ENCODE results near the gene NFE2L2.
"Not testable (repeated sequence)": the region's sequence is repeated elsewhere in the genome, so short reads cannot be mapped to it uniquely, and the experiment has no call there.

Gene NFE2L2

DNA sequence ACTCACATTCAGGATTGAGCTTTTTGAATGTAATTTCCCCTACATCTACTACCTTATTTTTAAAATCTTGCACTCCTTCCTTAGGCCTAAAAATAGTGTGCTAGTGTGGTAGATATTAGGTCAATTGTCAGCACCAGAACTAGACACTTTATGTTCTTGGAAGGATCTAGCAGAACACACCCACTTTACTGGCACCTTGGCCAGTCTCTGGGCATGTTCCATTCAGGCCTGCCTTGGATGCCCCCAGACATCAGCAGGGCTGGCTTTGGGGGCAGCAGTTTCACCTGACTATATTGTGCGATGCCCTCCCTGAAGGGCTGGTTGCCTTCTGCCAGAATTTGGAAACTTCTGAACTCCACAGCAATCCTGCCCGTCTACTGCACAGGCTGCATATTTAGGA lies 15.3 kb upstream of the NFE2L2 start:
- DNase-seq (ENCODE audit: low read depth): no peak

DNA sequence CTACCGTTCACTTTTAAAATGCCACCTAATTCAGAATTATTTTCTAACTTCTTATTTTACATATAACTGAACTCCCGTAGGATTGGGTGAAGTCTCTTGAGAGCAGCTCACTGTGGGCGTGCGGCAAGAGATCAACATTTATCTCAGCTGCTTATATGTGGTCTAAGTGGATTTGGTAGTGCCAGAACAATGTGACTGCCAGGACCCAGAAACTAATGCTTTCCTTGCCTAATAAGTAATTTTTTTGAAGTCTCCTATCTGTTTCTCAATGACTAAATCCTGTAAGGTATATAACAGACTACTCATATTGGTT lies 11.2 kb upstream of the NFE2L2 start:
- no peak for DNase-seq (ENCODE audit: low read depth)

DNA sequence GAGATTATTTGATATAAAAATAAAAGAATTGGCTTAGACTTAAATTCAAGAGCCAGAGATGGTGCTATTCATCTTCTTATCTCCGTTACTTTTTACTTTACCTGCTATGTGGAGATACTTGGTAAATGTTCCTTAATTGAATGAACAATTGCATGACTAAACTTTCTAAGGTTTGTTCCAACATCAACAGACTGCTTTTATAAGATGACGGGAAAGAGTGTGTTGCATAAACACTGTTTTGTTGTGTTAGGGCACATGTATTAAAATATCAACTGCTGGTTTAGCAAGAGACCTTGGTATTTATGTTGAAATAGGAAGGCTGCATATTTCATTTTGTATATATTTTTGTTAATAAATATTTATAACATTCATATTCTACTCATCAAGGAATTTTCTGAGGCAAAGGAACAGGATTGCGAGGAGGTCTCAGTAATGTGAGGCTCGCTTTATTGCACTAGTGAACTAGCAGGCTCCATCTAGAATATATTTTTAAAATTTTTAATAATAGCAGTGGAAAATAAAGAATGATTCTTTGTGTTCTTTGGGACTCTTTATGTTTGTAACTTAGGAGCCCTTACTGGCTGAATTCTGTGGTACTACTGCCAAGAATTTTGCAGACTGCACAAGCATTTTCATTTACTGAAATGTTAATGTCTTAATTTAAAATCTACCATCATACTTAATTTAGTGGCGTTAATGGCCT lies 10.7 kb upstream of the NFE2L2 start:
- DNase-seq (ENCODE audit: low read depth): no peak

DNA sequence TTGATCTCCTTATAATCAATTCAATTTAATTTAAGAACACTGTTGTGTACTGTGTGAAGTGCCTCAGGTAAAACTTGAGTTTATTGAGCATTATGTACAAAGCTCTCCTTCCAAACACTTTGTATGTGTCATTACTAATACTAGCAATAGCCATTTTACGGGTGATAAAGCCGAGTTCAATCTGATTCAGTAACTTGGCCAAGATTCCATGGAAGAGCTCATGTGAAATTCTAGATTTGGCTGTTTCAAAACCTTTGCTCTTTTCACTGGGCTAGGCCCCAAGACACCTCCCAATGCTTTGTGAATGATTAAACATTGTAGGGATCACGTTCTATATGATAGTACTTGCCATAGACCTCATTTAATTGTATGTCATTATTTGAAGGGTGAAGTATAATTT lies 8.9 kb upstream of the NFE2L2 start:
- no peak for DNase-seq (ENCODE audit: low read depth)

DNA sequence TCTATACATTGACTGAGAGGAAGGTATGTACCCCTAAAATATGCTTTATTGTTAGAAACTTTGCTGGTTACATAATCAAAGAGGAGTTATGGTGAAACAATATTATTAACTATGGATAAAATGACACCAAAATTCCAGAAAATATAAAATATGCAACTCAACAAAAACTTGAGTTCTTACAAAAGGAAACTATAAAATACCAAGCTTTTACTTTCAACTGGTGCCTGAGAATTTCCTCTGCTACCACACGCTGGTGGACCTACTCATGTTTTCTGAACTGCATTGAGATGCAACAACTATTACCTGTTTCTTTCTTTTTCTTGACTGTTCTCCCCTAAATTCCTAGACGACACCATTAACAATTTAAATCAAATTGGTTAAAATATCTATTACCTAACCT lies 8.2 kb upstream of the NFE2L2 start:
- no peak for DNase-seq (ENCODE audit: low read depth)

DNA sequence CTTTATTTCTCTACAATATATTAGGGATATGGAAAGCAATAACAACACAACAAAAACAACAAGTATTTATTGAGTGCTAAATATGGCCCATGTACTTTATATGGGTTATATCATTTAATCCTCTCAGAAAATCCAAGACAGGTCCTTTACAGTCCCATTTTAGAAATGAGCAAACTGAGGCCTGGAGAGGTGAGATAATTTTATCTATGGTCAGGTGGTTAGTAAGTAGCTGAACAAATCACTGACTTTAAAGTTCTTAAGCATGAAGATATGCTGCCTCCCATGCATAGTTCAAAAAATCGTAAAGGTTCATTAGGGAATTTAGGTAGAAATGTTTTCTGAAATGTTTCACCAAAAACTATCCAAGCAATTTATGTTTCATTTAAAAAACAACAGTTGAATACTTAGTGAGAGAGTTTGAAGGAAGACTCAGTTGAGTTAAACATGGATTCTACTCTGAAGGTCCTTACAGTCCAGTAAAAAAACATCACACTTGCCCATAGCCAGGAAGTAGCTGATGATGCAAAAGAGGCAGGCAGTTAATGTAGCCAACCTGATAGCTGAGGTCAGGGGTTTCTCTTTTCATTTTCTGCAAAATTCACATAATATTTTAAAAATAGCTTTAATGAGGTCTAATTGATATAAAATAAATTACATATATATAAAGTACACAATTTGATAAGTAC lies 7.6 kb upstream of the NFE2L2 start:
- DNase-seq (ENCODE audit: low read depth): no peak

DNA sequence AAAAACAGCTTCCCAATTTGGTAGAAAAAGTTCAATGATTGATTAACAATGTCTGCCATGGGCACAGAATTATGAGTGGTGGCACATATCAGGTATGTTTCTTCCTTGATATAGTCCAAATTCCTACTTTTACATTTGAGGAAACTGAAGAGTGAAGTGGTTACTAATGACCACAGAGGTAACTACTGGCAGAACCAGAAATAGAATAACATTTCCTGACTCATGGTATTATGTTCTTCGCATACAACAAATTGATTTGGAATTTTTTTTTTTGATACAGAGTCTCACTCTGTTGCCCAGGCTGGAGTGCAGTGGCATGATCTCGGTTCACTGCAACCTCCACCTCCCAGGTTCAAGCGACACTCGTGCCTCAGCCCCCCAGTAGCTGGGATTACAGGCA lies 6.0 kb upstream of the NFE2L2 start:
- no peak for DNase-seq (ENCODE audit: low read depth)

DNA sequence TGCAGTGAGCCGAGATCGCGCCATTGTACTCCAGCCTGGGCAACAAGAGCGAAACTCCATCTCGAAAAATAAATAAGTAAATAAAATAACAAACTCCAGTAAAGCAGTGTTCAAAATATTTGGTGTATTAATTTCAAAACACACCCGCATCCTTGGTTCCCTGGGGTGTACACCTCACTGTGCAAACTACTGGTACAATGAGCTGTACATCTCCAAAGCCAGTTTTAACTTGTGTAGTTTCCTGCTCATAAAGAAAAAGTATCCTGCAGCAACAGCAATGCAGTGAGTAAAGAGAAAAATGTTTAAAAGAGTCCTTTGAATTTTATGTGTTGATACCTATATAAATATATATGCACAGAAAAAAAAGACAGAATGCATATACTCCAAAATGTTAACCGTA lies 4.4 kb upstream of the NFE2L2 start:
- no peak for DNase-seq (ENCODE audit: low read depth)

DNA sequence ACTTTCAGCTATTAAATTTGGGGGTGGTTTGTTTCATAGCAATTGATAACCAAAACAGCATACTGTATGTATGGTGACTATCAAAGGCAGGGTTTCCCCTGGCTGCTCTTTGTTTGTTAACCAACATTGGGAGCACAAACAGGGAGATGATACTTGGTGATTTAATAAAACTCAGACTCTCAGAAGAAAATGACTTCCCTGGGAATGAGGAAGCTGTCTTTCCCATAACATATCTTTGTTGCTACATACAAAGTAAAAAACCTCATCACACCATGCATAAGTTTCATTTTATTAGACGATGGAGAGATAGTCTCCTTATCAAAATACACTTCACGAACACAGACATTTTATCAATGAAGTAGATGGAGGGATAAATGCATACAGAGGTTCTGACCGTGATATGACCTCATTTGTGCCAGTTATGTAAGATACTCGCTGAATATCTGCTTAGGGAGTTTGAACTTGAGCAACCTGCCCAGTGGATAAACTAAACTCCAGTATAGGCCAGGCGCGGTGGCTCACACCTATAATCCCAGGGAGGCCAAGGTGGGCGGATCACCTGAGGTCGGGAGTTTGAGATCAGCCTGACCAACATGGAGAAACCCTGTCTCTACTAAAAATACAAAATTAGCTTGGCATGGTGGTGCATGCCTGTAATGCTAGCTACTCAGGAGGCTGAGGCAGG lies 3.8 kb upstream of the NFE2L2 start:
- DNase-seq (ENCODE audit: low read depth): no peak

DNA sequence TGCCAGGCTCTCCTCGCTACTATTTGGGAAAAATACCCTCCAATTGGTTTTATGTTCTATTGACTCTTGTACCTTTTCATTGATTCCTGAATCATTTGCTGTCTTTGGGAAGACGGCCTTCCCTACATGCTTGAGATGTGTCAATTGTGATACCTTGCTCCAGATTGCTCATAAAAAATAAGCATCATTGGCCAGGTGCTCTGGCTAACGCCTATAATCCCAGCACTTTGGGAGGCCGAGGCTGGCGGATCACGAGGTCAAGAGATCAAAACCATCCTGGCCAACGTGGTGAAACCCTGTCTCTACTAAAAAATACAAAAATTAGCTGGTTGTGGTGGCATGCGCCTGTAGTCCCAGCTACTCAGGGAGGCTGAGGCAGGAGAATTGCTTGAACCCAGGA lies 2.4 kb upstream of the NFE2L2 start:
- not testable (repeated sequence) for DNase-seq (ENCODE audit: low read depth)

DNA sequence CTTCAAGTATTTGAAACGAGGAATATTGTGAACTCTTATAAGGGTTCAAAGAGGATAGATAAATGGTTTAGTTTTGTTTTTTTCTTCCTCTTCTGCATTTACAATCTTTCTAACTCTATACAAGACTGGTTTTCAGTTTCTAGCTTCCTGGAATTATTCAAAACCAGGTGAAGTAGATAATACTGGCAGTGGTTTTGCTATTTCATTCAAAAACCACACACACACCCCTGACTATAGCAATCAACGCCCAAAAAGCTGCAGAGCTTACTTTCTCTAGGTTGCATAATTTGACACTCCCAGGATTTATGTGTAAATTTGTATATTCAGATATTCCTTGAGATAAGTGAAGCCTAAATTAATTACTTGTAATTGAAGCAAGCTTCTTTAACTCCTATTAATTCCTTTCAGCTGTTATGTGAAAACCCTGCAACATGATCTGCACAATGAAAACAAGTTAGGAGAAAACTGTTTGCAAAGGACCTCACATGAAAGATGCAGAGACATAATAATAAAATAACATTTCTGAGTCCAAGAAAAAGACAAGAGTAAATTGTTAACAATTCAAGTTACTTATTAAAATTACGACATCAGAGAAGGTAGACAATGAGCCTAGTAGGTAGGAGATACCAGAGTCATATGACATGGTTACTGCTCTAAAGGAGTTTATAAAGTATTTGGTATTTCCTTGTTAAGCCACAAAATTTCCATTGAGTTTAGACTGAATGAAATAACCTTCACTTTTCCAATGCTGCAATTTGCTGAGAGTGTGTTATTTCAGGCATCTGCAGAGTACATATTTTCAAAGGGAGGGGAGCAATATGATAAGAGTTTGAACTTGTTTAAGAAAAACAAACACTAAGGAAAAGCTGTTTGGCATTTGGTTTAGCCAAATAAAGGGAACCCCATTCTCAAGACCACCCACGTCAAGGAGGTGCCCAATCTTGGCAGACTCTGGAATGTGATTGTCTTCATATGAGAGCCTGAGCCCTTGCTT lies 1.6 kb upstream of the NFE2L2 start:
- no peak for DNase-seq (ENCODE audit: low read depth)

DNA sequence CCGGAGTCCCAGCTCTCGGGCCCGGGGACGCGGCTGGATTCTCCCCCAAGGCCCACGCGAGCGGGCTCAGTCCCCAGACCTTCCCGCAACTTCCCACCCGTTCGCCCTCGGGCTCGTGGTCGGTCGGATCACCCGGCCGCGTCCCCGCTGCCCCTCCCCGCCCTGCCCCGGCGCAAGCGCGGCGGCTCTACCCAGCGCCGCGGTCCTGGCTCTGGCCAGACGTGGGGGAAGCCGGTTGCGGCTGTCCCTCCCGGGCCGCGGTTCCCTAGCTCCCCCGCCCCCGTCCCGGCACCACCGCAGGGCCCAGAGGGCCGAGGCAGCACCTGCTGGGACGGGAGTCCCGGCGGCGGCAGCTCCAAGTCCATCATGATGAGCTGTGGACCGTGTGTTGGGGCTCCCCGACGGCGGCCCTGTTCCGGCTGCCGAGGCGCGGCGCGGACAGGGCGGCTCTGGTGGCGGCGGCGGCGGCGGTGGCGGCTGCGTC lies 276 bp downstream of the NFE2L2 start:
- DNase-seq (ENCODE audit: low read depth): peak; percentile 36

DNA sequence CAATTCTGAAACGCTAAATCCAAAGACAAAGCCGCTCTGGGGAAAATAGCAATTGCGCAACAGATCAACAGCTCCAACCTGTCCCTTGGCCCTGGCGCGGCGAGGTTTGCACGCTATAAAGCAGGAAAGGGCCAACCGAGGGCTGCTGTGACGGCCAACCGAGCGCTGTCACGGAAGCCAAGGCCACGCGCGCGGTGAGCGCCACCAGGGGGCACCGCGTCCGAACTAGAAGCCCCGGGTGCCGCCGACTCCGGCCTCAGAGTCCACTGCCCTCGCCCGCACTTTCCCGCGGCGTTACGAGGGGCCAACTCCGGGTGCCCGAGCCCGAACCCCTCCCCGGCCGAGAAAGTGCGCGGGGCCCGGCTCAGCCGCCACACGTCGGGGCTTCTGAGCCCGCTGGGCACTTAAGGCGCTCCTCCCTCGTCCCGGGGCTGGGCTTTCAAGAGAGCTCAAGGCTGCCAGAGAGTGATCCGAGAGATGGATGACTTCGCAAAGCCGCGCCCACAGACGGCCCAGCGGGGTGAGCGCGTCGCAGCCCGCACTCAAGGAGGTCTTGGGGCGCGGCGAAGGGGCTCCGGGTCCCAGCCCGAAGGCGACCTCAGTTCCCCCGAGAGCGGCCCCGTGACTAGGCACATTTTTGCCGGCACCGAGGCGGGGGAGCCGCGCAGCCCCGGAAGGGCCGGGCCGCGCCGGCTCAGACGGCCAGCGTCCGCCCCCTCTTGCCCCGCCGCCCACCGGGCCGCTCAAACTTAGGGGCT lies 897 bp downstream of the NFE2L2 start:
- peak; percentile 79 for DNase-seq (ENCODE audit: low read depth)

DNA sequence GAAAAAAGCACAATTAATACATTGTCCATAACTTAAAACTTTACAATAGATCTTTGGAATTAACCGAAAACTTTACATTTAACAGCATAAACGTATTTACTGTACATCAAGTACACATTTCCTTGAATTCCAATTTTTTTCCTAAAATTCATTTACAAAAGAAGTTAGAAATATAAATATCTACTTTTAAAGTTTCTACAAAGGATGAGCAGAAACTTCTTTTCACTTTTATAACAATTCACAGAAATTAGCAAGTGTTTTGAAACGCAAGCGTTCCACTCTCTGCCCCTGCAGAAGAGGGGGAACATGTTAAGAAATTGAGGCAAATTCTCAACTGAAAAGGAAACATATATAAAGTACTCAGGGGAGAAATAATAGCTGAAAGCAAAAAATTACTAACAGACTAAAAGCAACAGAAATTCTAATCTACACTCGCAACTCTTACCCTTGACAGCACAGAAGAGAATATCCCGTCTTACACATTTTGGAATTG lies 1.5 kb downstream of the NFE2L2 start:
- DNase-seq (ENCODE audit: low read depth): no peak

DNA sequence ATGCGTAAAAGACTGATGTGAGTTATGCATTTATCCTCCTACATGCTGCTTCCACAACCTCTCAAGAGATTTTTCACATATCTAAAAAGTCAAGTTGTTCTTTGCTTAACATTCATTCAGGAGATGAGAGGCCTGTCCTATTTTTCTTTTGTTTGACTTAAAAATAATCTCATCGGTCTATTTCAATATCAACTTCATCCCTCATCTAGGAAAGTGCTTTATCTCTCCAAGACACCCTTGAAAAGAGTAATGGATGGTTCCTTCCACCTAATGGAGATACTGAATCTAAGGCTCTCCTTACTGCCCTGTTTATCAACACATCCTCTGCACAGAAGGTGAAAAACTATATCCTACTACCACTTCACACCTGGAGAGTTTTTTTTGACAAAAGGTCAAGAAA lies 2.4 kb downstream of the NFE2L2 start:
- no peak for DNase-seq (ENCODE audit: low read depth)

DNA sequence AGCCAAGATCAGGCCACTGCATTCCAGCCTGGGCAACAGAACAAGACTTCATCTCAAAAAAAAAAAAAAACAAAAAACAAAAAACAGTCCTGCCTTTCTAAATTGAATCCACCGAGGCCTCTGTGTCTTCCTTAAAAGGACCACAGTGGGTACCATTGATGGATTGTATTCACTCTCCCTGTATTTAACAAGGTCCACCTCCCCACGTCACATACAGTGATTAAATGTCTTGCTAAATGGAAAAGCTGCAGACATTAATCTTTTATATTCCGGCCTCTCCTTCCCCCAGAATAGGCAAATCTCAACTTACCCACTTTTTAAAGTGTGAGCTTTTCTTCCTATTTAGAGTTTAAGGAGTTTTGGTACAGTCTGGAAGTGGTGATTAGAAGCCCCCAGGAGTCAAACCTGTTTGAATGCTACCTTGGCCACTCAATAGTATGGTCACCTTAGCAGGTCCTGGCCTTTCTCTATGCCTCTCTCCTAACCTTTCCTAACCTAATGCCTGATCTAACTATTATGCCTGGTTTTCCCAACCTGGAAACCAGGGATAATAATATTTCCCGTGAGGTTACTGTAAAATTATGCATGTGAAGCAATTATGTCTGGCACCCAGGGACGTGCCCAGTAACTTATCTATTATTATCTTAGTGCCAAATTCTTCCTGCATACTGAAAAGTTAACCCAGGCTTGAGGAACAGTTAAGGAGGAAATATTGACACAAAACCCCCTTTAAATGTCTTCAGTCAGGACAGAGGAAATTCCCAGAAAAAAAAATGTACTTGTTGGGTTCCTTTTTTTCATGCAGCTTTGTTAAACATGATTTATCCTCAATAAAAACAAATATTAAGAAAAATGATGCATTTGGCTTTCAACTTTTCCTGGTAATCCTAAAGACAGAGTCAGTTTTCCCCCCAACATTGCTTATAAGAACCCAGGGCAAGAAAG lies 3.1 kb downstream of the NFE2L2 start:
- no peak for DNase-seq (ENCODE audit: low read depth)

DNA sequence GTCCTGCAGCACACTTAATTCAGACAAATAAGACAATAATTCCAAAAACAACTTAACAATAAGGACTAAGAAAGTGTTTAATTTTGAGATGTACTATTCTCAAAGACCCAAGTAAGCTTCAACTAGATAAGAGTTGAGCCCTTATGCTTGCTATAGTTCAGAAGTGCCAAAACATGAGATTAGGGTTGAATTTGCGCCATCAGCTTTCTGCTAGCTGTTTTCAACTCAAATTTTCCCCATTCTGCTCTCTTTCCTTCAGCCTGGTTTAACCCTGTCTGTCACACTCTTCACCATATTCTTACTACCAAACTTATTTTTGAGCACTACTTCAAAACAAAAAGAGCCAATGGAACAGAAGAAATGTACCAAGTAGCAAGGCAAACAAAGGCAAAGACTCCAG lies 4.1 kb downstream of the NFE2L2 start:
- DNase-seq (ENCODE audit: low read depth): no peak

DNA sequence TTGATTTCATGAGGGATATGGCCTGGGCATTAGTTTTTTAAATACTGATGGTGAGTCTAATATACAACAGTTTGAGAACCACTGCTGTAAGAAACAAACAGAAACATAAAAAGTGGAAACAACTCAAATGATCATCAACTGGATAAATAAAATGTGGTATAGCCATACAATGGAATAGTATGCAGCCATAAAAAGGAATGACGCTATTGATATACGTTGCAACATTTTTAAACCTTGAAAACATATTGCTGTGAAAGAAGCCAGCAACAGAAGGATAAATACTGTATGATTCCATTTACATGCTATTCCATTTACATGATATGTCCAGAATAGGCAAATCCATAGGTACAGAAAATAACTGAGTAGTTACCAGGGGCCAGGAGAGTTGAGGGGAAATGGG lies 6.5 kb downstream of the NFE2L2 start:
- DNase-seq (ENCODE audit: low read depth): no peak

DNA sequence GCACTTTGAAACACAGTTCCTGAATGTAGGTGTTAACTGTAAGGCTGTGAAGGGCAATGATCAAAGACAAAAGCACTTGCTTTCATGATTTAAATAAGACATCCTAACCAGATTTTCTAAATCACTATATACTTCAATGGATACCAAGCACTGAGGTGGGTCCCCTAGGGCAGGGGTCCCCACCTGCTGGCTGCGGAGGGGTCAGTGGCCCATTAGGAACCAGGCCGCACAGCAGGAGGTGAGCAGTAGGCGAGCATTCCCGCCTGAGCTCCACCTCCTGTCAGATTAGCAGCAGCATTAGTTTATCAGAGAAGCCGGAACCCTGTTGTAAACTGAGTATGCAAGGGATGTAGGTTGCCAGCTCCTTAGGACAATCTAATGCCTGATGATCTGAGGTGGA lies 7.1 kb downstream of the NFE2L2 start:
- DNase-seq (ENCODE audit: low read depth): no peak

DNA sequence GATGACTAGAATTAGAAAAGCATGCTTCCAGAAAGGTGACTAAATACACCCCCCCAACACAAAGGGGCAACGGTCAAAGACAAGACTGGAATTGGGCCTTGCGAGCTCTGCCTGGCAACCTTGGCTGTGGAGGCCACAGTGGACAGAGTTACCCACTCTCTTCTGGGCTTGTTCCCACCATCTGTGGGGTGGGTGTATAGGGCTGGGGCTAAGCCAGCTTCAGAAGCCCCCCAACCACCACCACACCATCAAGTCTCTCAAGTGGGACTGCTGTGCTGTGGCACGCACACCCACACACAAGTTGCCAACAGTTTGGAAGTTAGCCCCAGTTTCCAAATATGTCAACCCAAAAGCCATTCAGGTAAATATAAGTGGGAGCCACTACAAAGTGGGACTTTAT lies 7.8 kb downstream of the NFE2L2 start:
- no peak for DNase-seq (ENCODE audit: low read depth)

All from CMK (cell line).